Spinal cord (tissue), 10 donors: ENCODE data around the gene RILP. TPM values are rescaled to one million over a fixed set of nuclear protein-coding genes. Genes with fewer than 3 reads are reported as not detected.

Experiments
- DNase-seq, 6 donors: peaks; one replicate each; pipeline versions ENCODE4 v3.0.0 to v3.0.0-alpha.2; 2013 to 2015; ENCODE audit warnings: low spot score in 6 of 6, low read depth in 4 of 6
- H3K27ac ChIP-seq: one replicate; pipeline ENCODE4 v1.5.1; 2013; ENCODE audit warnings: low read depth, low read length, control low read depth
- H3K27me3 ChIP-seq: one replicate; pipeline ENCODE4 v1.6.1; 2013; ENCODE audit warnings: low read length; ENCODE audit not compliant: control insufficient read depth, insufficient read depth
- H3K36me3 ChIP-seq: one replicate; pipeline ENCODE4 v1.6.1; 2013; ENCODE audit warnings: low read length; ENCODE audit not compliant: control insufficient read depth, insufficient read depth
- H3K4me1 ChIP-seq: one replicate; pipeline ENCODE4 v1.6.1; 2013; ENCODE audit warnings: low read length; ENCODE audit not compliant: control insufficient read depth, insufficient read depth
- H3K4me3 ChIP-seq: one replicate; pipeline ENCODE4 v1.5.1; 2013; ENCODE audit warnings: low read depth, low read length, control low read depth
- H3K9me3 ChIP-seq: one replicate; pipeline ENCODE4 v1.6.1; 2013; ENCODE audit warnings: low read length; ENCODE audit not compliant: control insufficient read depth, insufficient read depth
- WGBS: methylation state at CpG from one replicate; pipeline ENCODE4 v1.1.5; 2013; ENCODE audit warnings: missing lambda C conversion rate; ENCODE audit not compliant: insufficient coverage; 5-methylcytosine and 5-hydroxymethylcytosine counted together
- polyA plus RNA-seq, 2 donors: library from polyadenylated mRNA; unstranded; fragments of 120-200 nt; gene quantifications; one replicate each; pipeline ENCODE4 v1.2.1, GENCODE V29; 2013; ENCODE audit not compliant: insufficient read length in 2 of 2
- total RNA-seq, 2 donors: library from RNA; depleted of rRNA in 1 of 2; stranded (reverse); fragments of 120-200 nt in 1 of 2; fragments of >200 nt in 1 of 2; gene quantifications; one replicate each; pipeline versions ENCODE4 v1.2.3 to v1.2.4, GENCODE V29; 2013 to 2014
- donor health status: healthy.

The RILP gene
- total and polyA plus RNA-seq, 4 donors, result 6.9 to 14.7 (median 8.7) TPM

DNA sequence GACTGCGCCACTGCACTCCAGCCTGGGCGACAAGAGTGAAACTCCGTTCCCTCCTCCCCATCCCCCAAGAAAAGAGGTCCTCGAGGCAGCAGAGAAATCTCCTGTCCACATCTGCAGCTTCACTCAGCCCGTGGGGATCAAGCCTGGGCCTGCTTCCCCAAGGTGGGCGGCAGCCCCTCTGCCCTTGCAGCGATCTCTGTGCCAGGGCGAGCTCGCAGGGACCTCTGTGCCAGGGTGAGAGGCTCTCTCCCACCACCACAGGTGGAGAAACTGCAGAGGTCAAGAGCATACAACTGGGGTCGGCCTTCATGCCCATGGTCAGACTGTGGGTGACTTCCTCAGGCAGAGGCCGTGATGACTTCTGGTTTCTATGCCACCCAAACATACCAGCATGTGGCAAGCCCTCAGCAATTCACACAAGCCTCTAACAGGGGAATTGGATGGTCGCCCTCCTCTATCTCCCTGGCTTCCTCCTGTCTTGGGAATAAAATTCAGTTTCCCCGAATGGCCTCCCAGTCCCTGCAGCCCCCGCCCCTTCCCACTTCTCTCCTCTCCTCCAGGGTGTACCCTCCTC, 26.5 kb downstream of the RILP start:
- no peak overlapping the region for H3K4me3 ChIP-seq
- peaks cover 25% of the 10 kb centered on the region for H3K4me1 ChIP-seq
- H3K27ac ChIP-seq, result no peak overlapping the region
- DNase-seq, result no peak
- WGBS, result 92% methylated on average over 13 of the region's 14 CpGs
- peaks cover 60% of the 10 kb centered on the region for H3K36me3 ChIP-seq
- H3K27me3 ChIP-seq, result no peaks in the 10 kb centered on the region
- H3K9me3 ChIP-seq, result no peaks in the 10 kb centered on the region

DNA sequence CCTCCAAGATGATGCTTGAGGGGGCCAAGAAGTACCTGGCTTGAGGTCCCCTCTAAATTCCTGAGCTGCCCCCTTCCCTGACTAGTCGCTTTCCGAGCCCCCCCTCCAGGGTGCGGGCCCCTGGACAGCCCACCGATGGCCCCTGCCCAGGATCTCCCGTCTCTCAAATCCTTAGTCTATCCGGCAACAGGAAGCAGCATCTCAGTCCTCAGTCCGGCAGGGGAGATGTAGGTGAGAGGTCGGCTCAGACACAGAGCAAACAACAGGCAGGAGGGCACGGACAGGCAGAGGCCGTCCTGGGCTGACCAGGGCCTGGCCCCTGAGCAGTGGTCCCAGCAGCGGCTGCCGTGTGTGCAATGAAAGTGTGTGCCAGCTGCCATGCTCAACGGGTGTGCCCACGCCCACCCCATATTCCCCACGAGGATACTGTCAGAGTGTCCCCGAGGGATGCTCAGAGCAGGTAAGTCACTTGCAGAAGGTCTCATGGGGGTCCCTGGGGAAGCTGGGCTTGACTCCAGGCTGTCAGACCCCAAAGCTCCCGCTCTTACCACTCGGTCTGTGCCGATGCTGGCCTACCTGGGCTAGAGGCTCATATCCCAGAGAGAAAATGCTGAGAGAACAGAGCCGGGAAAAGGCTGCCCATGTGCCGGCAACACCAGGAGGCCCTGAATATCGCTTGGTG, 28.3 kb downstream of the RILP start:
- 83% methylated on average over 22 of the region's 22 CpGs for WGBS
- Histone ChIP-seq H3K9me3 (no peaks in the 10 kb centered on the region), H3K27me3 (no peaks in the 10 kb centered on the region), H3K4me3 (no peak overlapping the region), H3K36me3 (peaks cover 72% of the 10 kb centered on the region), H3K27ac (peak overlapping the region; percentile 15), H3K4me1 (peaks cover 10% of the 10 kb centered on the region)
- DNase-seq, result no peak

DNA sequence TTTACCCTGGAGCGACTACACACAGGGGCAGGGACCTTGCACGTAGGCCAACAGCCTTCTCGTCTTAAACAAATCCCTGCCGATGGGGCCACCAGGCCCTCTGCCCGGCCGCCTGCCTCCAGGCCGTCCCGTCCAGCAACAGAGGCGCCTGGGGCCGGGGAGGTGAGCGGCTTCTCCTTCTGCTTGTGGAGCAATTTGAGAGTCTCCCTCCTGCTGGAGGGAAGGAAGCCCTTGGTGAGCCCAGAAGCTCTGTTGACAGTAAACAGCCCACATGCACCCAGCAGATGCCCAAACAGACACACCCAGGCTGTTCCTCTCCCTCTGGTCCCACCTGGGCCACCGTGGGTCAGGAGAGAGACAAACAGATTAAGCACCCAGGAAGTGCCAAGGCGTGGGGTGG, 29.2 kb downstream of the RILP start:
- Histone ChIP-seq H3K4me3 (no peak overlapping the region), H3K27me3 (no peaks in the 10 kb centered on the region), H3K36me3 (peaks cover 78% of the 10 kb centered on the region), H3K9me3 (no peaks in the 10 kb centered on the region), H3K4me1 (peaks cover 7% of the 10 kb centered on the region), H3K27ac (no peak overlapping the region)
- WGBS, result 90% methylated on average over 12 of the region's 13 CpGs
- no peak for DNase-seq

DNA sequence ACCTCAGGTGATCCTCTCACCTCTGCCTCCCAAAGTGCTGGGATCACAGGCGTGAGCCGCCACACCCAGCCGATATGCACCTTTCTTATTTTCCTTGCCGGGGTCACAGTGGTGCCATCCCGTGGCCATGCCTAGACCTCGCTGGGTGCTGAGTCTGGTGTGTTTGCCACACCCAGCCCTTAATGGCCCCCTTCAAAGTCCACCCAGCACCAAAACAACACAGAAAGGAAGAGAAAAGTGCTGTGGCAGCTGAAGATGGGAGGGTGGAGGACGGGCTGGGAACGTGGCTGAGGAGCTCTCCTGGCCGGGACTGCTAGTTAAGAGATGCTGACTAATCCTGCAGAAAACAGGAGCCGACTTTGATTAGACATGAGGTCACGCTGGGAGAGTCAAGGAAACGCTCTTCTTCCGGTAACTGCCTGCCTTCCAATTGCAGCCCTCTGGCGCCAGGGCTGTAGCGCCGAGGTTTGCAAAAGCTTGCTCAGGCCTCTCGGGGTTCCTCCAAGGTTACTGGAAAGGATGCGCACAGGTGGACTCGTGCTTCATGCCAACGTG, 32.0 kb downstream of the RILP start:
- no peak overlapping the region for H3K27ac ChIP-seq
- no peaks in the 10 kb centered on the region for H3K9me3 ChIP-seq
- WGBS, result 79% methylated on average over 18 of the region's 20 CpGs
- peaks cover 79% of the 10 kb centered on the region for H3K36me3 ChIP-seq
- H3K4me1 ChIP-seq, result peaks cover 7% of the 10 kb centered on the region
- H3K4me3 ChIP-seq, result no peak overlapping the region
- H3K27me3 ChIP-seq, result no peaks in the 10 kb centered on the region
- DNase-seq, result no peak

DNA sequence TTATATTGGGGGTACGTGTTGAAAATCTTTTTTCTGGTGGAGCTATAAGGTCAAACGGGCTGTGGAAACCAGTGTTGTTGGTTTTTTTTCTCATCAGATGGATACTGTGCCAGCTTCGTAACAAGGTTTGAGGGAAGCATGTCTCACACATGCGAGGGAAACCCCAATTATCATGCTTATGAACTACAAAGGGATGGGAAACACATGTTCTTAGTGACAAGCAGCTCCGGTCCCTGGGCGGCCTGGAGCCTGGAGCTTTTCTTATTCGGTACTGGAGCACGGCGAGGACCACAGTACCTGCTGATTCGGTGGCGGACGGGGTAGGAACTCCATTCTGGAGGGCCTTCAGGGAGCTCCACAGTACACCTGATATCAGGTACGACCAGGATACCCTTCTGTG, 33.6 kb downstream of the RILP start:
- Histone ChIP-seq H3K36me3 (peaks cover 83% of the 10 kb centered on the region), H3K4me1 (peaks cover 8% of the 10 kb centered on the region), H3K27me3 (no peaks in the 10 kb centered on the region), H3K4me3 (no peak overlapping the region), H3K9me3 (no peaks in the 10 kb centered on the region), H3K27ac (no peak overlapping the region)
- DNase-seq, result no peak
- WGBS, result 87% methylated on average over 10 of the region's 13 CpGs

DNA sequence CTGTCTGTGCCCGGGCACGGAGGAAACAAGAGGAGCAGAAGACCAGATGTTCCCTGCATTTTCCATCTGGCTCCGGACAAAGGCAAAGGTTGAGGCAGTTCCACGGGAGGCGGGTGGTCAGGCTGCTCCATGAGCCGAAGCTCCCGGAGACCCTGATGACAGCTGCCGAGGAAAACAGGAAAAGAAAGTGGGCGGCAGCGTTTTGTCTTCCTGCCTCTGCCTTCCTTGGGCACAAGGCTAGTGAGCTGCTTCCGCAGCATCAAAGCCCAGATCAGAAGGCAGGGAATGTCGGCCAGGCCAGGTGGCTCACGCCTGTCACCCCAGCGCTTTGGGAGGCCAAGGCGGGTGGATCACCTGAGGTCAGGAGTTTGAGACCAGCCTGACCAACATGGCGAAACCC, 37.3 kb downstream of the RILP start:
- H3K36me3 ChIP-seq, result peaks cover 75% of the 10 kb centered on the region
- H3K4me1 ChIP-seq, result peaks cover 20% of the 10 kb centered on the region
- no peak overlapping the region for H3K4me3 ChIP-seq
- H3K9me3 ChIP-seq, result no peaks in the 10 kb centered on the region
- no peak for DNase-seq
- WGBS, result 80% methylated on average over 15 of the region's 16 CpGs
- no peaks in the 10 kb centered on the region for H3K27me3 ChIP-seq
- H3K27ac ChIP-seq, result no peak overlapping the region

DNA sequence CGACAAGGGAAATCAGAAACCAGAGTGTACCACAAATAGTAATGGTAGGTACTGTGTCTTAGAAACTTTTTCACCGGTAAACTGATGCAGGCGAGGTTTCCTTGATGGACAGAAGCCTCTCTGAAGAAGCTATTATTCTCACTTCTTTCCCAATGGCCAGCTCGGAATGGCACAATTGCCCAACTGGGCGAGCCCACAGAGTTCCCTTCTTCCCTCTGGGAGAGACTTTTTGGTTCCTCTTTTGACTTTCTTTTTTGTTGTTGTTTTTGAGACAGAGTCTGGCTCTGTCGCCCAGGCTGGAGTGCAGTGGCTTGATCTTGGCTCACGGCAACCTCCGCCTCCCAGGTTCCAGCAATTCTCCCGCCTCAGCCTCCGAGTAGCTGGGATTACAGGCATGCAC, 38.0 kb downstream of the RILP start:
- WGBS, result 91% methylated on average over 3 of the region's 10 CpGs
- Histone ChIP-seq H3K27me3 (no peaks in the 10 kb centered on the region), H3K36me3 (peaks cover 71% of the 10 kb centered on the region), H3K4me3 (no peak overlapping the region), H3K4me1 (peaks cover 27% of the 10 kb centered on the region), H3K9me3 (no peaks in the 10 kb centered on the region), H3K27ac (no peak overlapping the region)
- DNase-seq, result no peak

DNA sequence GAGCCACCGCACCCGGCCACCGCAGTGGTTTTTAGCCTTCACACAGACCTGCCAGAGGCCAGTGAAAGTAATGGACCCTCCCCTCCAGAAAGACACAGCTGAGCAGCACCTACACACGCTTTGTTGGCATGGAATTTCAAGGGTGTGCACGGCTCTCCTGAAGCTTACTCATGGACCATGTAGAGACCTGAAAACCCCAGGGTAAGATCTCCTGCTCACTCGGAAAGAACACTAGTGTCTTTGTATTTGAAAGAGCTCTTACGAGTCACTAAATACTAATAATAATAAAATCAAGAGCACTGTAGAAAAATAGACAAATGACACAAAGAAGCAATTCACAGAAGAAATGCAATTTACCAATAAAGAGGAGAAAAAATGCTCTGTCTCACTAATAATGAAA, 41.0 kb downstream of the RILP start:
- no peaks in the 10 kb centered on the region for H3K27me3 ChIP-seq
- WGBS, result 90% methylated on average over 2 of the region's 7 CpGs
- peaks cover 67% of the 10 kb centered on the region for H3K36me3 ChIP-seq
- no peak overlapping the region for H3K27ac ChIP-seq
- H3K4me3 ChIP-seq, result no peak overlapping the region
- no peak for DNase-seq
- peaks cover 51% of the 10 kb centered on the region for H3K4me1 ChIP-seq
- H3K9me3 ChIP-seq, result no peaks in the 10 kb centered on the region

DNA sequence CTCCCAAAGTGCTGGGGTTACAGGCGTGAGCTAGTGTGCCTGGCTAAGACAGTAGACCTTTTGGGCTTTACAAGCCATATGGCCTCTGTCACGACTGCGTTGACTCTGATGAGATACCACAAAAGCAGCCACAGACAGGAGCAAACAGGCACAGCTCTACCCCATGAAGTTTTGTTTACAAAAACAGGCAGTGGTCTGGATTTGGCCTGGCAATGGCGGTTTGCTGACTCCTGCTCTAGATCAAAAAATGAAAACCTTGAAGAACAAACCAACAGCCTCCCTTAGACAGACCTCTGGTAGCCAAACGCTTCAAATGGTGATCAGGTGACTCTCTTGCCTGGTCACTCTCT, 41.7 kb downstream of the RILP start:
- WGBS, result 91% methylated on average over 4 of the region's 5 CpGs
- Histone ChIP-seq H3K9me3 (no peaks in the 10 kb centered on the region), H3K4me1 (peaks cover 51% of the 10 kb centered on the region), H3K36me3 (peaks cover 64% of the 10 kb centered on the region), H3K27me3 (no peaks in the 10 kb centered on the region), H3K4me3 (no peak overlapping the region), H3K27ac (peak overlapping the region; percentile 79)
- no peak for DNase-seq
